CD14-positive monocyte (primary cell): Measurements from ENCODE around the gene MYH9. TPM values are rescaled to one million over a fixed set of nuclear protein-coding genes. Genes with fewer than 3 reads are reported as not detected.

ENCODE experiments used
- DNase-seq, 3 donors: peaks; one replicate each; pipeline ENCODE4 v3.0.0-alpha.2; 2011 to 2022
- H2AFZ ChIP-seq: 2 replicates; pipeline ENCODE4 v1.6.0; 2012; ENCODE audit warnings: mild to moderate bottlenecking, low read depth, low read length, inconsistent platforms; ENCODE audit not compliant: insufficient read depth, poor library complexity, severe bottlenecking
- H3K27ac ChIP-seq, 2 donors: 1 replicate in 1 of 2; 2 replicates in 1 of 2; pipeline ENCODE4 v1.5.1; 2012 to 2013; ENCODE audit warnings: low read length in 2 of 2, control low read depth in 1 of 2, inconsistent platforms in 1 of 2, low read depth in 1 of 2, mild to moderate bottlenecking in 1 of 2
- H3K27me3 ChIP-seq, 2 donors: one replicate each; pipeline versions ENCODE4 v1.6.0 to v1.6.1; 2011 to 2013; ENCODE audit warnings: low read length in 2 of 2; ENCODE audit not compliant: control insufficient read depth in 2 of 2, insufficient read depth in 2 of 2
- H3K36me3 ChIP-seq, 2 donors: replicated peaks in 1 of 2; 1 replicate in 1 of 2; 2 replicates in 1 of 2; pipeline versions ENCODE4 v1.5.1 to v1.6.1; 2012 to 2013; ENCODE audit warnings: low read length in 2 of 2, control low read depth in 1 of 2, inconsistent platforms in 1 of 2, mild to moderate bottlenecking in 1 of 2; ENCODE audit not compliant: insufficient read depth in 2 of 2, control insufficient read depth in 1 of 2
- H3K4me1 ChIP-seq, 2 donors: 1 replicate in 1 of 2; 2 replicates in 1 of 2; pipeline versions ENCODE4 v1.5.1 to v1.6.1; 2012 to 2013; ENCODE audit warnings: low read length in 2 of 2, control low read depth in 1 of 2, inconsistent platforms in 1 of 2, mild to moderate bottlenecking in 1 of 2, moderate library complexity in 1 of 2; ENCODE audit not compliant: insufficient read depth in 2 of 2, control insufficient read depth in 1 of 2
- H3K4me2 ChIP-seq: replicated peaks from 2 replicates; pipeline ENCODE3; 2012; ENCODE audit warnings: low read length, moderate library complexity, mild to moderate bottlenecking; ENCODE audit not compliant: poor library complexity, severe bottlenecking; ENCODE audit errors: extremely low read depth
- H3K4me3 ChIP-seq, 3 experiments: fragments of 200-600 bp in 1 of 3; sonication (generic) in 1 of 3; replicated peaks in 1 of 3; 1 replicate in 2 of 3; 2 replicates in 1 of 3; pipeline ENCODE4 v1.5.1; 2011 to 2013; ENCODE audit warnings: low read length in 3 of 3, mild to moderate bottlenecking in 3 of 3, control low read depth in 2 of 3, low read depth in 2 of 3, inconsistent platforms in 1 of 3, moderate library complexity in 1 of 3
- H3K79me2 ChIP-seq: 2 replicates; pipeline ENCODE4 v1.6.0; 2012; ENCODE audit warnings: mild to moderate bottlenecking, control low read depth, inconsistent platforms, low read length, moderate library complexity; ENCODE audit not compliant: insufficient read depth
- H3K9ac ChIP-seq: 2 replicates; pipeline ENCODE4 v1.6.0; 2017; ENCODE audit warnings: low read length, mild to moderate bottlenecking; ENCODE audit not compliant: insufficient read depth, poor library complexity, severe bottlenecking
- H3K9me3 ChIP-seq, 2 donors: replicated peaks in 1 of 2; 1 replicate in 1 of 2; 2 replicates in 1 of 2; pipeline versions ENCODE4 v1.5.1 to v1.6.1; 2012 to 2013; ENCODE audit warnings: low read length in 2 of 2, control low read depth in 1 of 2; ENCODE audit not compliant: control insufficient read depth in 1 of 2, insufficient read depth in 1 of 2
- H4K20me1 ChIP-seq: 2 replicates; pipeline ENCODE4 v1.6.0; 2012; ENCODE audit warnings: mild to moderate bottlenecking, low read length, control low read depth, moderate library complexity; ENCODE audit not compliant: insufficient read depth
- H3K27ac Mint-ChIP-seq, 7 donors: one replicate each; pipeline ENCODE4 v1.8.0; 2020; ENCODE audit warnings: mild to moderate bottlenecking in 7 of 7, mixed read lengths in 7 of 7, moderate library complexity in 6 of 7, inconsistent platforms in 2 of 7
- H3K27me3 Mint-ChIP-seq, 3 donors: one replicate each; pipeline ENCODE4 v1.8.0; 2021 to 2022; ENCODE audit warnings: low read depth in 3 of 3, mild to moderate bottlenecking in 3 of 3, mixed read lengths in 3 of 3, moderate library complexity in 3 of 3, inconsistent platforms in 1 of 3
- H3K36me3 Mint-ChIP-seq, 2 donors: one replicate each; pipeline ENCODE4 v1.8.0; 2020; ENCODE audit warnings: mixed read lengths in 2 of 2, inconsistent platforms in 1 of 2, mild to moderate bottlenecking in 1 of 2
- H3K4me1 Mint-ChIP-seq: one replicate; pipeline ENCODE4 v1.8.0; 2020; ENCODE audit warnings: mild to moderate bottlenecking, mixed read lengths
- H3K4me3 Mint-ChIP-seq, 2 donors: one replicate each; pipeline ENCODE4 v1.8.0; 2020; ENCODE audit warnings: mild to moderate bottlenecking in 2 of 2, mixed read lengths in 2 of 2, moderate library complexity in 1 of 2
- H3K9me3 Mint-ChIP-seq, 7 donors: one replicate each; pipeline ENCODE4 v1.8.0; 2020 to 2022; ENCODE audit warnings: mixed read lengths in 7 of 7, mild to moderate bottlenecking in 6 of 7, moderate library complexity in 6 of 7, inconsistent platforms in 2 of 7
- WGBS: methylation state at CpG from one replicate; pipeline ENCODE4 v1.1.5; 2013; ENCODE audit warnings: missing lambda C conversion rate; ENCODE audit not compliant: insufficient coverage; 5-methylcytosine and 5-hydroxymethylcytosine counted together
- intact Hi-C, 2 donors: fragments of 100-400 bp; cut with micrococcal nuclease; formaldehyde crosslinking; loops; one replicate each; pipeline versions ENCODE4 v1.15.0 to v1.15.1; 2023
- polyA plus RNA-seq, 3 donors: library from polyadenylated mRNA; depleted of rRNA in 1 of 3; unstranded in 2 of 3; stranded (reverse) in 1 of 3; fragments of 300-500 nt in 2 of 3; fragments of >200 nt in 1 of 3; fragmentation: Illumina TruSeq in 2 of 3; gene quantifications; 1 replicate in 2 of 3; 2 replicates in 1 of 3; pipeline ENCODE4 v1.2.3, GENCODE V29; 2012 to 2021
- TF ChIP-seq, protein P1 (sequence below): fragments of 200-600 bp; IDR thresholded peaks from one replicate; pipeline ENCODE4 v1.8.0; 2022; ENCODE audit warnings: antibody characterized with exemption, mild to moderate bottlenecking

Gene MYH9
- polyA plus RNA-seq, 3 donors = 35.6 to 163 (median 79.5) TPM

DNA sequence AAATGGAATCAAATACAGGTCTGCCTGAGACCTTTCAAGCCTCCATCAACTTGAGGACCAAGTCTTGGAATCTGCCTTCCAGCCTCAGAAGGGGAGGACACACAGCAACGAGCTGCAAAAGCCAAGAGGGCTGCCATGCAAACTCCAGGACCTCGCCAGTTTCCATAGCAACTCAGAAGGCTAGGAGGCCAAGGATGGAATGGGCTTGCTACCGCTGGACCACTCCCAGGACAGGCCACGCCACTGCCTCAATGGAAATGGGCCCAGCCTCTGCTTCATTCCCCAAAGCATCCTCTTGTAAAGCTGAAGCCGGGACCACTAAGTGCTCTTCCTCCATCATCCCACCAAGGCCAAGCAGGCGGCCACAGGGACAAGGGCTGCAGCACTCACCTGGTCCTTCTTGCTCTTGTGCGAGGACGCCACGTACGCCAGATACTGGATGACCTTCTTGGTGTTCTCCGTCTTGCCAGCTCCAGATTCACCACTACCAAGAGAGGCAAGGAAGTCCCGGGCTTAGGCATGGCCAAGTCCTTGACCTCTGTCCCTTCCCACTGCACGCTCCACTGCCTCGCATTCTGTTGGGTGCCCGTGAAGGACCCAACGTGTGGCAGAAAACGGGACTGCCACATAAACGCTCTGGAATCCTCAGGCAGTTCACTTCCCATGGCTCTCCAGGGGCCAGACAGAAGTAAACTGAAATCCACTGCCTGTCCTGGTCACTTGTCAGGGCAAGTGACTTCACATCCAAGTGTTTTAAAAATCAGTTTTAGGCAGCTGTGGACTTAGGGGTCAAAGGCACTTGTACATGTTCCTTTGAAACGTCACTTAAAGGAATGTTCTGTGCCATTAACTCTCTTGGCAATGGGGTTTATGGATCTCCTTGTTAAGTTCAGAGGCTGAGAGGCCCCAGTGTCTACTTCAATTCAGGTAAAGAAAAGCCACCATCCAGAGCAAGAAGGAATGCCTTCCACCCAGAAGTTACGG is 61.3 kb downstream of the MYH9 start:
- H4K20me1 ChIP-seq = peaks cover 100% of the 10 kb centered on the region
- H3K4me1 Mint-ChIP-seq = peaks cover 35% of the 10 kb centered on the region
- no peak overlapping the region for H2AFZ ChIP-seq
- intact Hi-C loops = no loop called here
- H3K79me2 ChIP-seq = peaks cover 99% of the 10 kb centered on the region
- TF ChIP-seq, protein P1, sequence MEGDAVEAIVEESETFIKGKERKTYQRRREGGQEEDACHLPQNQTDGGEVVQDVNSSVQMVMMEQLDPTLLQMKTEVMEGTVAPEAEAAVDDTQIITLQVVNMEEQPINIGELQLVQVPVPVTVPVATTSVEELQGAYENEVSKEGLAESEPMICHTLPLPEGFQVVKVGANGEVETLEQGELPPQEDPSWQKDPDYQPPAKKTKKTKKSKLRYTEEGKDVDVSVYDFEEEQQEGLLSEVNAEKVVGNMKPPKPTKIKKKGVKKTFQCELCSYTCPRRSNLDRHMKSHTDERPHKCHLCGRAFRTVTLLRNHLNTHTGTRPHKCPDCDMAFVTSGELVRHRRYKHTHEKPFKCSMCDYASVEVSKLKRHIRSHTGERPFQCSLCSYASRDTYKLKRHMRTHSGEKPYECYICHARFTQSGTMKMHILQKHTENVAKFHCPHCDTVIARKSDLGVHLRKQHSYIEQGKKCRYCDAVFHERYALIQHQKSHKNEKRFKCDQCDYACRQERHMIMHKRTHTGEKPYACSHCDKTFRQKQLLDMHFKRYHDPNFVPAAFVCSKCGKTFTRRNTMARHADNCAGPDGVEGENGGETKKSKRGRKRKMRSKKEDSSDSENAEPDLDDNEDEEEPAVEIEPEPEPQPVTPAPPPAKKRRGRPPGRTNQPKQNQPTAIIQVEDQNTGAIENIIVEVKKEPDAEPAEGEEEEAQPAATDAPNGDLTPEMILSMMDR = no peak
- no peaks in the 10 kb centered on the region for H3K9me3 Mint-ChIP-seq
- no peak overlapping the region for H3K4me2 ChIP-seq
- H3K27me3 Mint-ChIP-seq = no peaks in the 10 kb centered on the region
- H3K36me3 ChIP-seq = peaks cover 83 to 90% of the 10 kb centered on the region in 2 donors
- no peak for DNase-seq
- H3K36me3 Mint-ChIP-seq = peaks cover 87 to 98% of the 10 kb centered on the region in 2 donors
- H3K9ac ChIP-seq = no peak overlapping the region
- peaks cover 24 to 30% of the 10 kb centered on the region in 2 donors for H3K4me1 ChIP-seq
- H3K27me3 ChIP-seq = no peaks in the 10 kb centered on the region
- H3K27ac Mint-ChIP-seq = peak overlapping the region in 4 of 7 donors; percentile 2 to 82 (median 60)
- no peaks in the 10 kb centered on the region for H3K9me3 ChIP-seq
- peak overlapping the region in 1 of 2 donors; percentile 92 for H3K27ac ChIP-seq
- WGBS = 90% methylated on average over 15 of the region's 20 CpGs
- H3K4me3 ChIP-seq = no peak overlapping the region
- no peak overlapping the region for H3K4me3 Mint-ChIP-seq

DNA sequence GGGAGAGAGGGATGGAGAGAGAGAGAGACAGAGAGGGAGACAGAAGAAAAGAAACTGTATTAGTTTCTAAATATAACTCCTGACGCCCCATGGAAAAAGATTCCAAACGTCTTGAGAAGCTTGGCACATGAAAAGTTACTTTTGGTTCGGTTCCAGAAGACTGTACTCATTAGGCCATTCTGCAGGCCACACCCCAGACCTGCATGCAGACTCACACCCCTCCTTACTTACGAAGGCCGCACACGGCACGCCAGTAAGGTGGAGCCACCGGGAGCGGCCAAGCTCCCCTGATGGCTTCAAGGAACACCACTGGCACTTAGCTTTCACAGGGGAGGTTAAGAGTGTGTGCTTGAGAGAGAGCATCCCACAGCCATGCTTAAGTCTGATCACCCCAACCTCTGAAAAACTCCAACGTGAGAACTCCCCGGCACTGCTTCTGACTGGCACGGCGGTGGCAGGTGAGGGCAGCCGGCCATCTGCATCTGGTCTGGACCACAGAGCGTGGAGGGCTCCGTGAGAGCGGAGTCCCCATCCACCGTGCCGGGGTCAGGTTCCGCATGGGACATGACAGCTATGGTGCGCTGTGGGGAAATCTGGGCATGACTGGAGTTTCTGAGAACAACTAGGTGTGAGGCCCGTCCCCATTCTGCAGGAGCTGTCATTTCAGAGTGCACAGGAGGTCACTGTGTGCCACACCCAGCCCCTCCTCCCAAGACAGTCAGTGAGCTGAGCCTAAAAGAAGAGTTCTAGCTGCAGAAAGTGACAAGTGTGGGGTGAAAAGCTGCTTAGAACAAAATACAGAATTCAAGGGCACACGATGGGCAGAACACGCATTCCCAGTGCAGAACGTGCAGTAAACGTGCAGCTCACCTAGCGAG is 62.4 kb downstream of the MYH9 start:
- peaks cover 14 to 19% of the 10 kb centered on the region in 2 donors for H3K4me1 ChIP-seq
- no peak for DNase-seq
- H4K20me1 ChIP-seq = peaks cover 100% of the 10 kb centered on the region
- no peaks in the 10 kb centered on the region for H3K27me3 ChIP-seq
- Mint-ChIP-seq H3K36me3 (peaks cover 91 to 99% of the 10 kb centered on the region in 2 donors), H3K4me1 (peaks cover 24% of the 10 kb centered on the region), H3K4me3 (no peak overlapping the region), H3K9me3 (no peaks in the 10 kb centered on the region), H3K27ac (peak overlapping the region in 2 of 7 donors; percentile 30 to 66), H3K27me3 (no peaks in the 10 kb centered on the region)
- H3K9me3 ChIP-seq = no peaks in the 10 kb centered on the region
- no peak overlapping the region for H3K4me3 ChIP-seq
- H3K36me3 ChIP-seq = peaks cover 91 to 99% of the 10 kb centered on the region in 2 donors
- H3K4me2 ChIP-seq = no peak overlapping the region
- H3K79me2 ChIP-seq = peaks cover 97% of the 10 kb centered on the region
- H3K27ac ChIP-seq = peak overlapping the region in 1 of 2 donors; percentile 92
- TF ChIP-seq, protein P1 = no peak
- intact Hi-C loops = no loop called here
- no peak overlapping the region for H3K9ac ChIP-seq
- WGBS = 96% methylated on average over 13 of the region's 27 CpGs
- no peak overlapping the region for H2AFZ ChIP-seq
